Liver (tissue), 9 donors: Measurements from ENCODE around the gene WFDC2. TPM values are rescaled to one million over a fixed set of nuclear protein-coding genes. Genes with fewer than 3 reads are reported as not detected.

ENCODE experiments used
- DNase-seq: peaks from one replicate; pipeline ENCODE4 v3.0.0-alpha.2; 2017; ENCODE audit warnings: low spot score
- H3K27ac ChIP-seq, 2 donors: one replicate each; pipeline ENCODE4 v1.7.0; 2013; ENCODE audit warnings: inconsistent platforms in 2 of 2, low read length in 2 of 2, control low read depth in 1 of 2, low read depth in 1 of 2, mild to moderate bottlenecking in 1 of 2
- H3K27me3 ChIP-seq, 4 donors: one replicate each; pipeline versions ENCODE4 v1.6.1 to v1.7.0; 2013; ENCODE audit warnings: low read length in 3 of 4, inconsistent platforms in 1 of 4, mild to moderate bottlenecking in 1 of 4, moderate library complexity in 1 of 4; ENCODE audit not compliant: control insufficient read depth in 4 of 4, insufficient read depth in 4 of 4
- H3K36me3 ChIP-seq, 4 donors: one replicate each; pipeline versions ENCODE4 v1.6.1 to v1.7.0; 2013; ENCODE audit warnings: low read length in 3 of 4, mild to moderate bottlenecking in 3 of 4, low read depth in 1 of 4, moderate library complexity in 1 of 4; ENCODE audit not compliant: control insufficient read depth in 4 of 4, insufficient read depth in 3 of 4
- H3K4me1 ChIP-seq, 4 donors: one replicate each; pipeline versions ENCODE4 v1.6.1 to v1.7.0; 2013; ENCODE audit warnings: low read length in 3 of 4, mild to moderate bottlenecking in 3 of 4, moderate library complexity in 1 of 4; ENCODE audit not compliant: control insufficient read depth in 4 of 4, insufficient read depth in 4 of 4
- H3K4me3 ChIP-seq, 3 donors: one replicate each; pipeline versions ENCODE4 v1.6.1 to v1.7.0; 2013; ENCODE audit warnings: low read length in 3 of 3, control low read depth in 1 of 3, low read depth in 1 of 3, mild to moderate bottlenecking in 1 of 3
- H3K9ac ChIP-seq, 2 donors: one replicate each; pipeline ENCODE4 v1.7.0; 2013; ENCODE audit warnings: low read length in 2 of 2, mild to moderate bottlenecking in 2 of 2, moderate library complexity in 2 of 2, control low read depth in 1 of 2, low read depth in 1 of 2
- H3K9me3 ChIP-seq, 4 donors: one replicate each; pipeline versions ENCODE4 v1.6.1 to v1.7.0; 2013; ENCODE audit warnings: low read length in 3 of 4; ENCODE audit not compliant: control insufficient read depth in 4 of 4
- FOXA1 ChIP-seq: IDR thresholded peaks from 2 replicates; pipeline ENCODE4 v1.6.1; 2016; ENCODE audit warnings: antibody characterized with exemption
- FOXA2 ChIP-seq: IDR thresholded peaks from 2 replicates; pipeline ENCODE4 v1.6.1; 2016; ENCODE audit warnings: antibody characterized with exemption
- HNF4A ChIP-seq, 2 donors: conservative IDR thresholded peaks; 2 replicates each; pipeline ENCODE4 v1.6.1; 2016; ENCODE audit warnings: antibody characterized with exemption in 2 of 2, mild to moderate bottlenecking in 2 of 2
- JUND ChIP-seq, 2 donors: IDR thresholded peaks; 2 replicates each; pipeline ENCODE4 v1.6.1; 2016; ENCODE audit warnings: antibody characterized with exemption in 2 of 2
- RAD21 ChIP-seq, 2 donors: IDR thresholded peaks; 2 replicates each; pipeline ENCODE4 v1.6.1; 2016; ENCODE audit warnings: antibody characterized with exemption in 2 of 2, mild to moderate bottlenecking in 2 of 2
- REST ChIP-seq: IDR thresholded peaks from 2 replicates; pipeline ENCODE4 v1.6.1; 2016; ENCODE audit warnings: antibody characterized with exemption, mild to moderate bottlenecking
- SP1 ChIP-seq: IDR thresholded peaks from 2 replicates; pipeline ENCODE4 v1.6.1; 2018; ENCODE audit warnings: antibody characterized with exemption, mild to moderate bottlenecking
- ZBTB33 ChIP-seq: IDR thresholded peaks from 2 replicates; pipeline ENCODE4 v1.6.1; 2016; ENCODE audit warnings: antibody characterized with exemption
- WGBS: extraction: QIAGEN DNeasy Blood & Tissue Kit; methylation state at CpG from one replicate; pipeline ENCODE4 v1.1.7; 2013; 5-methylcytosine and 5-hydroxymethylcytosine counted together
- polyA plus RNA-seq, 2 donors: library from polyadenylated mRNA; stranded (reverse) in 1 of 2; unstranded in 1 of 2; fragments of 200-250 nt in 1 of 2; fragments of >200 nt in 1 of 2; fragmentation: Nextera tagmentation in 1 of 2; extraction: Ambion mirVana in 1 of 2; gene quantifications; one replicate each; pipeline versions ENCODE4 v1.2.1 to v1.2.3, GENCODE V29; 2013 to 2015
- total RNA-seq, 2 donors: library from RNA; depleted of rRNA; stranded (reverse); fragments of >200 nt; gene quantifications; one replicate each; pipeline ENCODE4 v1.2.3, GENCODE V29; 2014
- TF ChIP-seq, protein P1 (sequence below): IDR thresholded peaks from 2 replicates; pipeline ENCODE4 v1.6.1; 2016; ENCODE audit warnings: antibody characterized with exemption
- TF ChIP-seq, protein P2 (sequence below): IDR thresholded peaks from 2 replicates; pipeline ENCODE4 v1.6.1; 2016; ENCODE audit warnings: antibody characterized with exemption
- donor health status: healthy.
- donor health status: healthy.
- donor health status: healthy.
- donor health status: healthy.
- donor health status: healthy.

The WFDC2 gene
- total and polyA plus RNA-seq, 4 donors = 1.3 to 1.8 TPM; not detected in 2

- Histone ChIP-seq H3K4me1 (no peaks in the 10 kb centered on the region), H3K36me3 (no peaks in the 10 kb centered on the region), H3K4me3 (no peak overlapping the region), H3K9ac (no peak overlapping the region), H3K27ac (no peak overlapping the region), H3K27me3 (peaks cover 0 to 3% (median 2%) of the 10 kb centered on the region in 4 donors), H3K9me3 (no peaks in the 10 kb centered on the region)
- 83% methylated on average over 6 of the region's 6 CpGs for WGBS
- TF ChIP-seq FOXA1 (no peak), REST (no peak), ZBTB33 (no peak), SP1 (no peak), RAD21 (IDR thresholded peaks at IDR 0.05) (no peak)
- TF ChIP-seq, protein P1, sequence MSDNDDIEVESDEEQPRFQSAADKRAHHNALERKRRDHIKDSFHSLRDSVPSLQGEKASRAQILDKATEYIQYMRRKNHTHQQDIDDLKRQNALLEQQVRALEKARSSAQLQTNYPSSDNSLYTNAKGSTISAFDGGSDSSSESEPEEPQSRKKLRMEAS = no peak
- DNase-seq = no peak
Measured at GRCh38 chr20:45462711-45463509, 6.6 kb upstream of the WFDC2 start.

GRCh38 chr20:45463709-45464108, 5.8 kb upstream of the WFDC2 start:
- H3K4me1 ChIP-seq = no peaks in the 10 kb centered on the region
- DNase-seq = no peak
- peaks cover 0 to 6% (median 3%) of the 10 kb centered on the region in 4 donors for H3K27me3 ChIP-seq
- no peak overlapping the region for H3K27ac ChIP-seq
- H3K9me3 ChIP-seq = no peaks in the 10 kb centered on the region
- TF ChIP-seq HNF4A (conservative IDR thresholded peaks at IDR 0.05) = no peak
- TF ChIP-seq REST = no peak
- no peak for TF ChIP-seq ZBTB33
- TF ChIP-seq, protein P2, sequence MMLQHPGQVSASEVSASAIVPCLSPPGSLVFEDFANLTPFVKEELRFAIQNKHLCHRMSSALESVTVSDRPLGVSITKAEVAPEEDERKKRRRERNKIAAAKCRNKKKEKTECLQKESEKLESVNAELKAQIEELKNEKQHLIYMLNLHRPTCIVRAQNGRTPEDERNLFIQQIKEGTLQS = no peak
- TF ChIP-seq FOXA2 = no peak
- TF ChIP-seq JUND (IDR thresholded peaks at IDR 0.05) = no peak
- no peak for TF ChIP-seq FOXA1
- no peak for TF ChIP-seq RAD21 (IDR thresholded peaks at IDR 0.05)
- TF ChIP-seq, protein P1 = no peak
- no peak for TF ChIP-seq SP1
- WGBS = 54% methylated on average over 4 of the region's 4 CpGs
- no peaks in the 10 kb centered on the region for H3K36me3 ChIP-seq
- no peak overlapping the region for H3K4me3 ChIP-seq
- no peak overlapping the region for H3K9ac ChIP-seq
